ENCODE results near the gene ENPP1.

ENPP1 gene

GRCh38 chr6:131937703-131938631 is 130.1 kb downstream of the ENPP1 start (continued):
- TF ChIP-seq ZBTB6 (tag by site-specific recombination; IDR thresholded peaks at IDR 0.05) (no peak), ZNF280D (tag by site-specific recombination; IDR thresholded peaks at IDR 0.05) (no peak), ZNF530 (tag by site-specific recombination; IDR thresholded peaks at IDR 0.05; ENCODE audit: low read depth) (no peak), KLF7 (tag by site-specific recombination; IDR thresholded peaks at IDR 0.05; ENCODE audit: borderline replicate concordance) (no peak), ZNF23 (tag by site-specific recombination; IDR thresholded peaks at IDR 0.05; ENCODE audit: borderline replicate concordance) (no peak)

All from HEK293 (cell line).